Activated CD8-positive, alpha-beta T cell treated with anti-CD3 and anti-CD28 coated beads for 36 hours (primary cell): ENCODE data around the gene DISP1. TPM values are rescaled to one million over a fixed set of nuclear protein-coding genes. Genes with fewer than 3 reads are reported as not detected.

Experiments
- ATAC-seq: fragments of 200-7000 bp; cut with Tn5 transposase; one replicate; pipeline ENCODE4 v1.10.0; 2021; ENCODE audit warnings: mild to moderate bottlenecking, moderate library complexity
- CTCF ChIA-PET: fragments of 350-600 bp; sonication (Branson Sonifier 250); formaldehyde crosslinking; loops from one replicate; lab custom pipeline; 2021; ENCODE audit warnings: antibody characterized with exemption; lab: Charles Lee
- POLR2A ChIA-PET: fragments of 350-600 bp; sonication (Branson Sonifier 250); formaldehyde crosslinking; loops from one replicate; lab custom pipeline; 2021; ENCODE audit warnings: antibody characterized with exemption; lab: Charles Lee
- DNase-seq: peaks from one replicate; pipeline ENCODE4 v3.0.0-alpha.2; 2020
- H3K27ac Mint-ChIP-seq: one replicate; pipeline ENCODE4 v1.8.0; 2021; ENCODE audit warnings: mild to moderate bottlenecking, mixed read lengths
- H3K27me3 Mint-ChIP-seq: one replicate; pipeline ENCODE4 v1.8.0; 2021; ENCODE audit warnings: mixed read lengths
- H3K36me3 Mint-ChIP-seq: one replicate; pipeline ENCODE4 v1.8.0; 2021; ENCODE audit warnings: low read depth, mixed read lengths
- H3K4me1 Mint-ChIP-seq: one replicate; pipeline ENCODE4 v1.8.0; 2021; ENCODE audit warnings: low read depth, mixed read lengths
- H3K4me3 Mint-ChIP-seq: one replicate; pipeline ENCODE4 v1.8.0; 2021; ENCODE audit warnings: mild to moderate bottlenecking, moderate library complexity, mixed read lengths
- H3K9me3 Mint-ChIP-seq: one replicate; pipeline ENCODE4 v1.8.0; 2021; ENCODE audit warnings: mixed read lengths
- CTCF ChIP-seq: fragments of 200-600 bp; IDR thresholded peaks from one replicate; pipeline ENCODE4 v1.8.0; 2022; ENCODE audit warnings: antibody characterized with exemption, mild to moderate bottlenecking
- intact Hi-C: fragments of 100-400 bp; cut with micrococcal nuclease; formaldehyde crosslinking; loops from one replicate; pipeline ENCODE4 v1.10.0; 2022
- total RNA-seq, 2 experiments: library from RNA; stranded (reverse); gene quantifications; one replicate each; pipeline ENCODE4 v1.2.3, GENCODE V29; 2021

DISP1 gene
- total RNA-seq, 2 experiments from 2014 or later = 1.8 to 2.1 TPM

DNA sequence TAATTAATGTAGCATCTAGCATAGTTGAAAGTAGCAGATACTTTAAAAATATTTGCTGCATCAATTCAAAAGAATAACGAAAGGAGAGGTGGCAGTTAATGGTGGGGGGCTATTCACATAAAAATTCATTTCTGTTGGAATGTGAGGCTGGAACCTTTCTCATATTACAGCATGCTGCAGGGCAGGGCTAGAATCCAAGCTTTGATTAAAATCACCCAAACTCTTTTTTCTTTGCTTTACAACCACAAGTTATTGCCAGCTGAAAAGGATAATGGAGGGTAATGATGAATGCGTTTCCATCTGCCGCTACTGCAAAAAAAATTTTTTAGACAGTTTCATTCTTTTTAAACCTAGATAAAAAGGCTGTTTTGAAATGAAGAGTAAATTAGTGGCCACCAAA is 9.8 kb downstream of the DISP1 start:
- H3K9me3 Mint-ChIP-seq = no peaks in the 10 kb centered on the region
- H3K27me3 Mint-ChIP-seq = no peaks in the 10 kb centered on the region
- no peak for ATAC-seq
- CTCF ChIA-PET = no interaction called here
- TF ChIP-seq CTCF = no peak
- POLR2A ChIA-PET = no interaction called here
- H3K36me3 Mint-ChIP-seq = no peaks in the 10 kb centered on the region
- intact Hi-C loops = no loop called here
- H3K4me3 Mint-ChIP-seq = no peak overlapping the region
- DNase-seq = no peak
- H3K4me1 Mint-ChIP-seq = peaks cover 9% of the 10 kb centered on the region
- H3K27ac Mint-ChIP-seq = no peak overlapping the region

DNA sequence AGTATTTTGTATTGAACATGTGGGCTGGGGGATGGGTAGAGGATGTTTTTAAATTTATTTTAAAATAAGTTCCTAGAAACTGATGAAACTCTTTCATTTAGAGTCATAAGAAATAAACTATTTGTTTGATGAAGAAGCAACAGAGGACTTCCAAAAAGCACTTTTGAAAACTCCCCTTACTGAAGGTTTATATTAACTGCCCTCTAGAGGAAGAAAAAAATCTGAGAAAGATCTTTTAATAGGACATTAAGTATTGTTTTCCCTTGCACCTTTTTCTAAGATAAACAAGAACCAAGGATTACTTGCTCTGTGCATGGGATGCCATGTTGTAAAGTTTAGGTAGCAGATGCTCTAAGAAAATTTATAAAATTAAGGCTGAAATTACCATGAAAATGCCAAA is 14.1 kb downstream of the DISP1 start:
- Mint-ChIP-seq H3K4me3 (no peak overlapping the region), H3K9me3 (no peaks in the 10 kb centered on the region), H3K27me3 (no peaks in the 10 kb centered on the region), H3K27ac (no peak overlapping the region), H3K36me3 (no peaks in the 10 kb centered on the region), H3K4me1 (peaks cover 2% of the 10 kb centered on the region)
- peak; percentile 31 for TF ChIP-seq CTCF
- intact Hi-C loops = no loop called here
- ATAC-seq (no peak), DNase-seq (no peak)
- ChIA-PET POLR2A (no interaction called here), CTCF (no interaction called here)

GRCh38 chr1:222829868-222830267 is 15.0 kb downstream of the DISP1 start:
- ChIA-PET POLR2A (no interaction called here), CTCF (no interaction called here)
- Mint-ChIP-seq H3K27me3 (no peaks in the 10 kb centered on the region), H3K27ac (no peak overlapping the region), H3K4me1 (peaks cover 6% of the 10 kb centered on the region), H3K36me3 (peaks cover 1% of the 10 kb centered on the region), H3K9me3 (no peaks in the 10 kb centered on the region), H3K4me3 (no peak overlapping the region)
- DNase-seq (no peak), ATAC-seq (no peak)
- TF ChIP-seq CTCF = no peak
- intact Hi-C loops = no loop called here

DNA sequence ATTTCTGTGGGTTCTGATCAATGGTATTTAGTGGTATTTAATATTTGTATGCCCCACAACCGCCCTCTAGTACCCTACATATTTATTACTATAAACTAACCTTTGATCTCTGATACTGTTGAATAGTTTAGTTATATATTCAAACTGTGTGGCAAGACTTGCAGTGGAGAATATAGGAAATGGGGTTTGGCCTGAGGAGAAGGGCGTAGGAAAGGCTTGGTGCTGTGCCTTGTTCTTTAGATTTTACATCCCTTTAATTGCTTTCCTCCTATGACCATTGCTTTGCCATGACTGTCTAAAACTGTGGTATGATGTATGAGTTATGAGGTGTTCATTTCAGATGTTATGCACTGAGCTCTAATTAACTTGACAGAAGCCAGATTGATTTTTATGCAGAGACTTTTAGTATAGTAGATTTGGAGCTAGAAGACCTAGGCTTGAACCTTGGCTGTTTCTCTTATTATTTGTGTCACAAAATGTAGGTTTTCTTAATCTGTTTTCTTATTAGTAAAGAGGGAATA is 18.6 kb downstream of the DISP1 start:
- no peak overlapping the region for H3K4me3 Mint-ChIP-seq

More for the DNA sequence above, 18.6 kb downstream of the DISP1 start:
- ATAC-seq (no peak), DNase-seq (no peak)
- intact Hi-C loops = no loop called here
- Mint-ChIP-seq H3K27me3 (no peaks in the 10 kb centered on the region), H3K27ac (no peak overlapping the region), H3K36me3 (peaks cover 3% of the 10 kb centered on the region), H3K4me1 (peaks cover 6% of the 10 kb centered on the region), H3K9me3 (no peaks in the 10 kb centered on the region)
- TF ChIP-seq CTCF = no peak
- CTCF ChIA-PET = interaction anchor here (0.9 kb wide), 1 partner anchor 40 kb away, joined by 3 read pairs; no protein-coding TSS in a partner anchor
- POLR2A ChIA-PET = interaction anchor here (0.6 to 1.2 kb wide), 2 partner anchors 12 to 386 kb away, joined by 3 to 4 read pairs; no protein-coding TSS in a partner anchor
